Vagina (tissue), 2 donors: ENCODE measurements around the gene ZNF331. TPM values are rescaled to one million over a fixed set of nuclear protein-coding genes. Genes with fewer than 3 reads are reported as not detected.
"Not testable (repeated sequence)": the region's sequence is repeated elsewhere in the genome, so short reads cannot be mapped to it uniquely, and the experiment has no call there.

Experiments
- DNase-seq, 2 donors: peaks; one replicate each; pipeline ENCODE4 v3.0.0-alpha.2; 2017; ENCODE audit errors: extremely low spot score in 2 of 2
- H3K27ac ChIP-seq: fragments of 200-600 bp; sonication (generic); one replicate; pipeline ENCODE4 v1.5.1; 2019
- H3K27me3 ChIP-seq: fragments of 200-600 bp; sonication (generic); one replicate; pipeline ENCODE4 v1.5.1; 2019
- H3K36me3 ChIP-seq, 2 donors: fragments of 200-600 bp; sonication (generic); one replicate each; pipeline ENCODE4 v1.5.1; 2017 to 2019
- H3K4me1 ChIP-seq: fragments of 200-600 bp; sonication (generic); one replicate; pipeline ENCODE4 v1.5.1; 2019
- H3K4me3 ChIP-seq, 2 donors: fragments of 200-600 bp; sonication (generic); 1 replicate in 1 of 2; 2 replicates in 1 of 2; pipeline ENCODE4 v1.5.1; 2016 to 2019
- H3K9me3 ChIP-seq: fragments of 200-600 bp; sonication (generic); one replicate; pipeline ENCODE4 v1.5.1; 2019
- CTCF ChIP-seq, 3 experiments: fragments of 450-650 bp in 2 of 3; fragments of 200-600 bp in 1 of 3; sonication (generic) in 1 of 3; IDR thresholded peaks; one replicate each; pipeline ENCODE4 v1.5.1; 2017 to 2019; ENCODE audit warnings: antibody characterized with exemption in 3 of 3, mild to moderate bottlenecking in 2 of 3, moderate library complexity in 2 of 3
- POLR2A ChIP-seq, 2 donors: fragments of 450-650 bp; IDR thresholded peaks; one replicate each; pipeline ENCODE4 v1.6.1; 2017; ENCODE audit warnings: antibody characterized with exemption in 2 of 2, mild to moderate bottlenecking in 2 of 2, moderate library complexity in 2 of 2
- POLR2AphosphoS5 ChIP-seq, 2 donors: sonication (generic); formaldehyde crosslinking; IDR thresholded peaks; one replicate each; pipeline ENCODE4 v1.9.0; 2017; ENCODE audit warnings: antibody characterized with exemption in 2 of 2, mild to moderate bottlenecking in 2 of 2, low read depth in 1 of 2; ENCODE audit not compliant: insufficient read depth in 1 of 2
- intact Hi-C: fragments of 100-400 bp; cut with DNase I; formaldehyde crosslinking; loops from one replicate; pipeline ENCODE4 v1.15.1; 2023
- total RNA-seq: library from RNA; depleted of rRNA; stranded (reverse); fragments of >200 nt; gene quantifications from one replicate; pipeline ENCODE4 v1.2.3, GENCODE V29; 2016

The ZNF331 gene
- total RNA-seq, result 72.7 TPM

GRCh38 chr19:53537521-53538377 is at the start of gene ZNF331:
TSS of gene ZNF331 (plus strand) at chr19:53538145. CDS start at chr19:53569377, 31,232 bp downstream.
- peak within 1 kb of the TSS; percentile 67 to 68 for H3K4me3 ChIP-seq
- intact Hi-C loops, result no loop called here
- no peaks in the 10 kb centered on the region for H3K9me3 ChIP-seq
- H3K27me3 ChIP-seq, result no peaks in the 10 kb centered on the region
- peaks cover 8% of the 10 kb centered on the region for H3K4me1 ChIP-seq
- H3K36me3 ChIP-seq, result peaks cover 0 to 4% of the 10 kb centered on the region in 2 donors
- TF ChIP-seq CTCF (IDR thresholded peaks at IDR 0.05) (peak in 1 of 3 experiments; percentile 44), POLR2AphosphoS5 (IDR thresholded peaks at IDR 0.05; ENCODE audit: insufficient read depth in 1 of 2, low read depth in 1 of 2) (peak; percentile 71 to 91), POLR2A (IDR thresholded peaks at IDR 0.05) (peak in 1 of 2 donors; percentile 54)
- peak within 1 kb of the TSS; percentile 81 for H3K27ac ChIP-seq
- DNase-seq, result no peak

GRCh38 chr19:53492153-53492552 is 45.8 kb upstream of the ZNF331 start:
- Histone ChIP-seq H3K9me3 (peaks cover 26% of the 10 kb centered on the region), H3K4me3 (no peak overlapping the region), H3K27ac (no peak overlapping the region), H3K4me1 (no peaks in the 10 kb centered on the region), H3K27me3 (no peaks in the 10 kb centered on the region), H3K36me3 (peaks cover 0 to 50% of the 10 kb centered on the region in 2 donors)
- no peak for DNase-seq
- TF ChIP-seq POLR2A (IDR thresholded peaks at IDR 0.05) (no peak), CTCF (IDR thresholded peaks at IDR 0.05) (no peak), POLR2AphosphoS5 (IDR thresholded peaks at IDR 0.05; ENCODE audit: insufficient read depth in 1 of 2, low read depth in 1 of 2) (no peak)
- intact Hi-C loops, result no loop called here

- H3K9me3 ChIP-seq, result peaks cover 10% of the 10 kb centered on the region
- H3K36me3 ChIP-seq, DNase-seq, H3K4me3 ChIP-seq, H3K4me1 ChIP-seq, H3K27ac ChIP-seq, intact Hi-C loops, H3K27me3 ChIP-seq: not testable (repeated sequence)
Observed at GRCh38 chr19:53497311-53498023, 40.5 kb upstream of the ZNF331 start.

GRCh38 chr19:53498024-53498395 is 39.9 kb upstream of the ZNF331 start:
- not testable (repeated sequence) for H3K27ac ChIP-seq

GRCh38 chr19:53503151-53503550 is 34.8 kb upstream of the ZNF331 start:
- not testable (repeated sequence) for H3K4me1 ChIP-seq, H3K27me3 ChIP-seq, H3K9me3 ChIP-seq, DNase-seq, H3K36me3 ChIP-seq, H3K4me3 ChIP-seq, H3K27ac ChIP-seq
- intact Hi-C loops, result loop anchor here (10.0 kb wide), 1 partner anchor 78 kb away; no protein-coding TSS in a partner anchor

More at GRCh38 chr19:53498024-53498395, 39.9 kb upstream of the ZNF331 start:
- intact Hi-C loops, H3K27me3 ChIP-seq, H3K36me3 ChIP-seq, H3K4me3 ChIP-seq, H3K9me3 ChIP-seq, H3K4me1 ChIP-seq, DNase-seq: not testable (repeated sequence)

- DNase-seq, H3K9me3 ChIP-seq, H3K4me3 ChIP-seq, H3K4me1 ChIP-seq, H3K36me3 ChIP-seq, H3K27ac ChIP-seq, H3K27me3 ChIP-seq: not testable (repeated sequence)
- intact Hi-C loops, result loop anchor here (10.0 kb wide), 1 partner anchor 79 kb away; no protein-coding TSS in a partner anchor
Observed at GRCh38 chr19:53503671-53504364, 34.1 kb upstream of the ZNF331 start.
